Urinary bladder (tissue), 4 donors: ENCODE measurements around the gene SLC39A6. TPM values are rescaled to one million over a fixed set of nuclear protein-coding genes. Genes with fewer than 3 reads are reported as not detected.
"Not testable (repeated sequence)": the region's sequence is repeated elsewhere in the genome, so short reads cannot be mapped to it uniquely, and the experiment has no call there.

Experiments used
- DNase-seq: peaks from one replicate; pipeline ENCODE4 v3.0.0-alpha.2; 2015; ENCODE audit errors: extremely low spot score
- H3K27ac ChIP-seq: one replicate; pipeline ENCODE4 v1.5.1; 2013; ENCODE audit warnings: low read depth, mild to moderate bottlenecking, moderate library complexity
- H3K36me3 ChIP-seq: one replicate; pipeline ENCODE4 v1.6.1; 2013; ENCODE audit warnings: mild to moderate bottlenecking, moderate library complexity; ENCODE audit not compliant: insufficient read depth
- H3K4me1 ChIP-seq: one replicate; pipeline ENCODE4 v1.6.1; 2013; ENCODE audit warnings: mild to moderate bottlenecking, moderate library complexity; ENCODE audit not compliant: insufficient read depth
- H3K4me3 ChIP-seq: one replicate; pipeline ENCODE4 v1.5.1; 2013; ENCODE audit warnings: low read depth, low read length
- WGBS: extraction: QIAGEN DNeasy Blood & Tissue Kit; methylation state at CpG from one replicate; pipeline ENCODE4 v1.1.7; 2013; 5-methylcytosine and 5-hydroxymethylcytosine counted together
- polyA plus RNA-seq: library from polyadenylated mRNA; stranded (reverse); fragments of 200-250 nt; gene quantifications from one replicate; pipeline ENCODE4 v1.2.3, GENCODE V29; 2013
- total RNA-seq: library from RNA; depleted of rRNA; stranded (reverse); fragments of >200 nt; gene quantifications from one replicate; pipeline ENCODE4 v1.2.3, GENCODE V29; 2014
- donor health status: healthy with polysubstance abuse.
- donor health status: healthy.

SLC39A6 gene
- total and polyA plus RNA-seq, 2 donors: 42.1 to 92.3 TPM

DNA sequence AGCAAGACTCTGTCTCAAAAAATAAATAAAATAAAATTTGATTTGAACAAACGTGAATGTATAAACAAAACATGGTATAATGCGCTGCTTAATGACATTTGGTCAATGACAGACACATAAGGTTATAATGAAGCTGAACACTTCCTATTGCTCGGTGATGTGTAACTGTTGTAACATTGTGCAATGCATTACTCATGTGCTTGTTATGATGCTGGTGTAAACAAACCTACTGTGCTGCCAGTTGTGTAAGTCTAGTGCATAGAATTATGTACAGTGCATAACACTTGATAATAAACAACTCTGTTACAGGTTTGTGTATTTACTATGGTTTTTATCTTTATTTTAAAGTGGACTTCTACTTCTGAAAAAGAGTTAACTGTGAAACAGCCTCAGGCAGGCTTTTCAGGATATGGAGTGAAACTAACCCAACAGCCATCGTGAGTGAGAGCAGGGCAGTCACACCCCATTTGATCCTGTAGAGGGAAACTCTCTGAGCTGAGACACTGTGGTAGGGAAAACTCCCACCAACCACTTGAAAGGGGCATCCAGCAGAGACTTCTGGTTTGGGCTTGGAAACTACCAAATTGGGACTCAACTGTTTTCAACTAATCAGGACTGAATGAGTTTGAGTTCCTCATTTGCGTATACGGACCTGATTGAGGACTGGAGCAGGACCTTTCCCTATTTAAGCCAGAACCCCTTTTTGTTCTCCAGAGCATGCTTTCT, 53.1 kb downstream of the SLC39A6 start:
- Histone ChIP-seq H3K4me1 (no peaks in the 10 kb centered on the region), H3K36me3 (no peaks in the 10 kb centered on the region), H3K4me3 (no peak overlapping the region), H3K27ac (no peak overlapping the region)
- 57% methylated on average over 6 of the region's 6 CpGs for WGBS
- DNase-seq: no peak

DNA sequence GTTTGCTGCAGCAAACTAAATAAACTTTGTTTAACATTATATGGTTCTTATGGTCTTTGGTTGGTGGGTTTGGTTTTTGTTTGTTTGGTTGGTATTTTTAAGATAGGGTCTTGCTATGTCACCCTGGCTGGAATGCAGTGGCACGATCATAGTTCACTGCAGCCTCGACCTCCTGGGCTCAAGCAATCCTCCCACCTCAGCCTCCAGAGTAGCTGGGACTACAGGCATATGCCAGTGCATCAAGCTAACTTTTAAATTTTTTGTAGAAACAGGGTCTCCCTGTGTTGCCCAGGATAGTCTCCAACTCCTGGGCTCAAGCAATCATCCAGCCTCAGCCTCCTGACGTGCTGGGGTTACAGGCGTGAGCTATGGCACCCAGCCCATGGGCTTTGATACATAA, 54.7 kb downstream of the SLC39A6 start:
- no peak for DNase-seq
- Histone ChIP-seq H3K4me1 (no peaks in the 10 kb centered on the region), H3K4me3 (no peak overlapping the region), H3K36me3 (no peaks in the 10 kb centered on the region), H3K27ac (no peak overlapping the region)
- 80% methylated on average over 4 of the region's 4 CpGs for WGBS

DNA sequence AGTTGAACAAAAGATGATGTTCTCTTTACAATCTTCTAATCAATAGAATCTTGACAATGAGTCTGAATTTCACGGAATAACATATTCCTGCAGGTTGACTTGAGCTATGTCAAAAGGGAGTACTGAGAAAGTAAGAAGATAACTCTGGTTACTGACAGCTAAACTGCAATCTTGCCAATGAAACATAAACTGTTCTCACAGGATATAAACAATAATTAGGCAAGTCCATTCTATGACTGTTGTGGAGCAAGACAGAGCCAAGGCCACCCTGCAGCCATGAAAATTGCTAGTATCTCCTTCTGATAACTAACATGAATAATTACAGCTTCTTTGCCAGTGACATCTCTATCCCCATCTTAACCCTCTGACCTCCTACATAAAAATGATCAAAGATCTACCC, 55.5 kb downstream of the SLC39A6 start:
- Histone ChIP-seq H3K4me1 (no peaks in the 10 kb centered on the region), H3K4me3 (no peak overlapping the region), H3K27ac (no peak overlapping the region), H3K36me3 (no peaks in the 10 kb centered on the region)
- WGBS: 74% methylated on average over 1 of the region's 1 CpG
- DNase-seq: no peak

DNA sequence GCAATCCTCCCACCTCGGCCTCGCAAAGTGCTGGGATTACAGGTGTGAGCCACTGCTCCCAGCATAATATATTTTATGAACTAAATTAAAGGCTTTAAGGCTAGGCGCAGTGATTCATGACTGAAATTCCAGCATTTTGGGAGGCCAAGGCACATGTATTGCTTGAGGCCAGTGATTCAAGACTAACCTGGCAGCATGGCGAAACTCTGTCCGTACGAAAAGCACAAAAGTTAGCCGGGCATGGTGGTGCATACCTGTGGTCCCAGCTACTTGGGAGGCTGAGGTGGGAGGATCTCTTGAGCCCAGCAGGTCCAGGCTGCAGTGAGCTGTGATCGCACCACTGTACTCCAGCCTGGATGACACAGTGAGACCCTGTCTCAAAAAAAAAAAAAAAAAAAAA, 56.7 kb downstream of the SLC39A6 start:
- WGBS: 96% methylated on average over 8 of the region's 8 CpGs
- not testable (repeated sequence) for H3K36me3 ChIP-seq, H3K4me3 ChIP-seq, H3K4me1 ChIP-seq, H3K27ac ChIP-seq, DNase-seq

DNA sequence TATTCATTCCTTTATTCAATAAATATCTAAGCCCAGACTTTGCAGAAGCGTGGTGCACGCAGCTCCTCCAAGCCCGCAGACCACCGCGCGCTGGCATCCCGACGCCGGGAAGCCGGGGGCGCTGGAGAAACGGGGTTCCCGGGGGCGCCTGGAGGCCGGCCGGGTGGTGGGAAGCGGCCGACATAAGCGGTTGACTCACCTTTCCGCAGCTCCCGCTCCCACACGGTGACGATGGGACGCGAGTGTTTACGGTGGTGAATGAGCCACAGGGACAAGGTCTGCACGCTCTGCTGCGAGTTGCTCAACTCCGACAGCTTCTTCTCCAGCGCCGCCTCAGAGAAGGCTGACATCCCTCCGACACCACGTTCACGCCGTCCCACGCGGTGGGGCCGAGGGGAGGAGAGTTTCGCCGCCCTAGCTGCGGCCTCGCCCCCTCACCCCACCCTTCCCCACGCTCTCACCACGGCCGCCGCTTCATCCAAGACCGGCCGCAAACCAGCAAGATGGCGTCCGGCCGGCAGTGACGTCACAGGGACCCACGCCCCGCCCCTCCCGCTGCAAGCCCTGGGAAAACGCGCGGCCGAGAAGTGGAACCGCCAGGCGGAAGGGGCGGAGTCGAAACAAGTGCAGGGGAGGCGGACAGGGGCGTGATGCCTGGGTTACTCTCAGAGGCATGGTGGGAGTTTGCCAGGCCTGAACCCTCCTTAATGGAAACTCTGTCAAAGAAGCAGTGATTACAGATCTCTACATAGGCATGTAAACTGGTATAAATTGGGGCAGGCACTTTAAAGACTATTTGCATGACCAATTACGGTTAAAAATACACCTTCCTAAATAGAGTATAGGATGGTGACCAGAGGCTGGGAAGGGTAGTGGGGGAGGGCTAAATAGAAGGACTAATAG, 61.8 kb downstream of the SLC39A6 start, which contains the start of gene RPRD1A:
RPRD1A (minus strand) TSS at position 505 of the 903 bp plus-strand sequence; CDS start at position 350, 155 bp downstream.
- Histone ChIP-seq H3K36me3 (no peaks in the 10 kb centered on the region), H3K4me1 (no peaks in the 10 kb centered on the region), H3K27ac (peak within 1 kb of the TSS; percentile 94), H3K4me3 (peak within 1 kb of the TSS; percentile 89)
- peak; percentile 85 for DNase-seq
- 1% methylated on average over 66 of the region's 66 CpGs for WGBS

DNA sequence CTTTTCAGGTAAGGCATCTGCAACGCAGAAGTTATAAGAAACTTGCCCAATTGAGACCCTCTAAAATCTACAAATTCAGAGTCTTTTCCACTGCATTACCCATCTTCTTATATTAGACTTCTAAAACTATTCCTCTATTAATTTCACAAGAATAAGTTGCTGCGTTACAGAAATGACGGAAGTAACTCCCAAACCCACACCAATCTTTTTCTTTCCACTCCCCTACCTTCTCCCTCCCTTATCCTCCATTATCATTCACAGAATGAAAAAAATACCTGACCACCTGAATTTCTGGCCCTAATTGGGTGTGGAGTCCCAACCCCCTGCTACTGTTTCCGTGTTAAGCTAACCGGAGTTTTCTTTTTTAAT, 62.5 kb downstream of the SLC39A6 start:
- Histone ChIP-seq H3K27ac (no peak overlapping the region), H3K36me3 (no peaks in the 10 kb centered on the region), H3K4me3 (peak overlapping the region; percentile 89), H3K4me1 (no peaks in the 10 kb centered on the region)
- no peak for DNase-seq
- WGBS: 1% methylated on average over 5 of the region's 5 CpGs

DNA sequence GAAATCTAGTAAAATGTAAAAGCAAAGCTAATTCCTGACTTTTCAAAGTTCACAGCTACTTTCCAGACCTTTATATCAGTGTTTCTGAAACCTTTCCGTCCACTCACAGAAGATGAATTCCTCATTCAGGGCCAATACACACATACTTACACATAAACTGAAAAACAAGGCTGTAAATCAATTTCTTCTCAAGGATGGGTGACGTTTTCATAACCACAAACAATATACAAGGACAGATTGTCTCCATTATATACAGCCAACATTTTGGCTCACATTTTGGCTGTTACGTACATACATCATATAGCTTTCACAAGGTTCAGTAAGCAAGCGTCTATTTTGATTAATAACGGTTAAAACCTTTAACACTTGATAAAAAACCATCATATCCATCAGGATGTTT, 63.1 kb downstream of the SLC39A6 start:
- no peaks in the 10 kb centered on the region for H3K4me1 ChIP-seq
- no peak for DNase-seq
- no peak overlapping the region for H3K27ac ChIP-seq
- H3K4me3 ChIP-seq: peak overlapping the region; percentile 89
- WGBS: 31% methylated on average over 5 of the region's 5 CpGs
- H3K36me3 ChIP-seq: no peaks in the 10 kb centered on the region

DNA sequence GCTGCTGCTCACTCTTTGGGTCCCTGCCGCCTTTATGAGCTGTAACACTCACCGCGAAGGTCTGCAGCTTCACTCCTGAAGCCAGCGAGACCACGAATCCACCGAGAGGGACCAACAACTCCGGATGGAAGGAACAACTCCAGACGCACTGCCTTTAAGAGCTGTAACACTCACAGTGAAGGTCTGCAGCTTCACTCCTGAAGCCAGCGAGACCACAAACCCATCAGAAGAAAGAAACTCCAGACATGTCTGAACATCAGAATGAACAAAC, 64.4 kb downstream of the SLC39A6 start:
- not testable (repeated sequence) for H3K36me3 ChIP-seq, H3K4me1 ChIP-seq, DNase-seq, H3K4me3 ChIP-seq, H3K27ac ChIP-seq
- 97% methylated on average over 9 of the region's 9 CpGs for WGBS

DNA sequence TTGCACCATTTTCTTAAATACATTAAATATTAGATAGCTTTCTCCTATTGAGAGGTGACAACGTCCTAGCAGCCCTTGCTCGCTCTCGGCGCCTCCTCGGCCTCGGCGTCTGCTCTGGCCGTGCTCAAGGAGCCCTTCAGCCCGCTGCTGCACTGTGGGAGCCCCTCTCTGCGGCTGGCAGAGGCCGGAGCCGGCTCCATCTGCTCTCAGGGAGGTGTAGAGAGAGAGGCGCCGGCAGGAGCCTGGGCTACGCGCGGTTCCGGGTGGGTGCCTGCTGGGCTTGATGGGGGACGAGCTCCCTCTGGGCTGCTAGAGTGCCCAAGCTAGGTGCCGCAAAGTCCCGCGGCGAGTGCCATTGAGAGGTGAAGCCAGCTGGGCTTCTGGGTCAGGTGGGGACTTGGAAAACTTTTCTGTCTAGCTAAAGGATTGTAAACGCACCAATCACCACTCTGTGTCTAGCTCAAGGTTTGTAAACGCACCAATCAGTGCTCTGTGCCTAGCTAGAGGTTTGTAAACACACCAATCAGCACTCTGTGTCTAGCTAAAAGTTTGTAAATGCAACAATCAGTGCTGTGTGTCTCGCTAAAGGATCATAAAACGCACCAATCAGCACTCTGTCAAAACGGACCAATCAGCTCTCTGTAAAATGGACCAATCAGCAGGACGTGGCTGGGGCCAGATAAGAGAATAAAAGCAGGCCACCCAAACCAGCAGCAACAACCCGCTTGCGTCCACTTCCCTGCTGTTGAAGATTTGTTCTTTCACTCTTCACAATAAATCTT, 64.9 kb downstream of the SLC39A6 start:
- no peaks in the 10 kb centered on the region for H3K36me3 ChIP-seq
- DNase-seq: no peak
- 96% methylated on average over 31 of the region's 31 CpGs for WGBS
- H3K4me1 ChIP-seq: no peaks in the 10 kb centered on the region
- no peak overlapping the region for H3K4me3 ChIP-seq
- H3K27ac ChIP-seq: no peak overlapping the region

DNA sequence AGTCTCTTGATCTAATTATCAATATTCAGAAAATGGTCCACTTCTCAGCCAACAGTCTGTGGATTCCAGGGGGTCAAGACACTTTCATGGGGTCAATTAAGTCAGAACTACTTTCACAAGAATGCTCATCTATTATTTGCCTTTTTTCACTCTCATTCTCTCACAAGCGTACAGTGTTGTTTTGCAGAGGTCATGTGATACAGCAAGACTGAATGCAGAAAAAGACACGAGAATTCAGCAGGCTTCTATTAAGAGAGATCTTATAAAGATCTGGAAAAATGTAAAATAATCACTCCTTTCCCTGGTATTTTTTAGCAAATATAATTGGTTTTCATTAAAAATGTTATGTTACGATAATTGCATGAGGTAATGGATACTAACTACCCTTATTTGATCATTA, 70.5 kb downstream of the SLC39A6 start:
- H3K4me1 ChIP-seq: no peaks in the 10 kb centered on the region
- no peak for DNase-seq
- H3K27ac ChIP-seq: no peak overlapping the region
- no peaks in the 10 kb centered on the region for H3K36me3 ChIP-seq
- whole genome bisulfite sequencing: 95% methylated on average over 3 of the region's 3 CpGs
- H3K4me3 ChIP-seq: no peak overlapping the region

Other genes with a start within 250 kb of the SLC39A6 start
- gene RPRD1A, start 61.8 kb downstream of the SLC39A6 start, total RNA-seq: 73.0 TPM
- 41.5 TPM for gene RPRD1A, start 61.8 kb downstream of the SLC39A6 start, polyA plus RNA-seq
- 172 TPM for gene ELP2, start 559 bp upstream of the SLC39A6 start, total RNA-seq
- 47.7 TPM for gene ELP2, start 559 bp upstream of the SLC39A6 start, polyA plus RNA-seq
- 0.95 TPM for gene MOCOS, start 58.2 kb upstream of the SLC39A6 start, total RNA-seq
- gene MOCOS, start 58.2 kb upstream of the SLC39A6 start, polyA plus RNA-seq: 2.1 TPM
- 27.2 TPM for gene FHOD3, start 168.4 kb upstream of the SLC39A6 start, total RNA-seq
- gene FHOD3, start 168.4 kb upstream of the SLC39A6 start, polyA plus RNA-seq: 35.4 TPM